HG03469 (cell line): ENCODE data around the gene DLX3.

ENCODE experiments used
- ATAC-seq: cut with Tn5 transposase; IDR thresholded peaks from one replicate; pipeline ENCODE4 v1.9.1; 2021; ENCODE audit warnings: mild to moderate bottlenecking, moderate library complexity, moderate number of reproducible peaks; ENCODE audit not compliant: unreplicated experiment

The DLX3 gene

DNA sequence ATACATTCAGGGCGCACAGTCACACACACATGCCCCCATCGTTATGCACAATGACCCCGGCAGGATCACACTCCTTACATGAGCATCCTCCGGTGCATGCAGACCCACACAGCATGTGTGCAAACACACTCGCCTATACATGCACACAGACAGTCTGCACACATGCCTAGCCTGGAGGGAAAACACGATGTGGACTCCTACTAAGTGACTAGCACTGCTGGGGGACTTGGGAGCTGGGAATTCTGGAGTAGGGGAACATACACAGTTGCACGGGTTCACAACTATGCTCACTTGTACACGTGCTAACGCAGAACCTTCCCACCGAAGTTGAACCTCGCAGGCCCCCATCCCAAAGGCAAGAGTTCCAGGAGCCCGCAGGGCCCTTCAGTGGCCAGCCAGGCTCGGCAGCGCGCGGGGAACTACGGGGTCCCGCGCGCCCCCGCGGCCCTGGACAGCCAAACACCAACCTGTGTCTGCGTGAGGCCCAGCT lies 2.0 kb downstream of the DLX3 start:
- ATAC-seq, result no peak

DNA sequence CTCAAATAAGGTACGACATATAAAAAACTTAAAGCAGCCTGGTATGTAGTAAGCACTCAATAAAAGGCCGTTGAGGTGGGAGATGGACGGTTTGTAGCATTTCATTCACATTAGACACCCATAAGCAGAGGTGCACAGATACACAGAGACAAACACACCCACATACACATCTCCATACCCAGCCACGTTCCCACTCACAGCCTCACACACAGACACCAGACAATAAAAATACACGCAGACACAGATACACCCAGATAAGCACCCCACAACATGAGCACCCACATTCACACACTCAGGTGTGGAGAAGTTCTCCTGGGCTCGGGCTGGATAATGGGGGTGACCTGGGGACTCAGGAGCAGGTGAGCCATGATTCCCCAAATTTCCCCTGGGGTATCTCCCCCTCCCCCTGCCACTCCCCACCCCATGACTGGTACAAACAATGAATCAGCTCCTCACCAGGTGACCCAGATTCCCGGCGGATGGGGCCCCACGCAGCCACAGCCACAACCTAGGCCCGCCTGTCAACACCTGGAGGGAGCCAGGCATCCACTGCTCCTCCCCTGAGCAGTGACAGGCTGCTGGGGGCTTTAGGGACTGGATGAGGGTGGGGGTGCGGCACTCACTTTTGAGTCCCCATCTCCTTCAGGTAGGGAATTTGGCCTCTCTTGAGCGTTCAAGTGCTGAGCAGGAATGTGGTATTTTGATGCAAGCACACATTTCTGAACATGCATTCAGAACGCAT lies 2.7 kb downstream of the DLX3 start:
- no peak for ATAC-seq

DNA sequence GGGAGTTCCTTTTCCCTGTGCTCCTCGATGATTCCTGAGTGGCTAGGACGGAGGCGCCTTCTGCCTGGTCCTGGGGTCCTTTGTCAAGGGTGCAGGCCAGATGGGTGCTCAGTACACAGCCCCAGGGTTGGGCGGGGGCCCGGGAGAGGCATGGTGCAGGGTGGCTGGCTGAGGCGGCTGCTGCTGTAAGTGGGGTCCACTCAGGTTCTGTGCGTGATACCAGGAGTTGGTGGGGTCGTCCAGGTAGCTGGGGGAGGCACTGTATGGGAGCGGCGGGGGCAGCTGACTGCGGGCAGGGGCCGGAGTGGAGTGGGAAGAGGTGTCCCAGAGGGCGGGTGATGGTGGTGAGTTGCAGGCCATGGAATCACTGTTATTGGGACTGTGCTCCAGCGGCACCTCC lies 3.6 kb downstream of the DLX3 start:
- ATAC-seq, result no peak

DNA sequence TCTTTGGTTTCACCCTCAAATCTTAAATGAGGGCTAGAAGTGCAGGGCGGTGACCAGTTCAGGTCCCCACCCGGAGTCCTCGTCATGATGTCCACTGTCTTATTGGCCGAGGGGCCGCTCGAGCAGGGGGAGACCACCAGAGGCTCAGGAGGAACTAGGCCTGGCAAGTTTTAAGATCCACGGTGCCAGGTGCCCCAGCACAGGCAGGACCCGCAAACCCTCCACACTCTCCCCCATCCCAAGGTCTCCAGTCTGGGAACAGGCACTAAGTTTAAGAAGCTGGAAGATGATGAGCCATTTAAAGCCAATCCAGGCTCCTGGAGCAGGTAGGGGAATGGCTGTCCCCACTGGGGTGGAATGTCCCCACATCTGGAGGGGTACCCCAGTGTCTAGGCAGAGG lies 4.1 kb downstream of the DLX3 start:
- no peak for ATAC-seq

DNA sequence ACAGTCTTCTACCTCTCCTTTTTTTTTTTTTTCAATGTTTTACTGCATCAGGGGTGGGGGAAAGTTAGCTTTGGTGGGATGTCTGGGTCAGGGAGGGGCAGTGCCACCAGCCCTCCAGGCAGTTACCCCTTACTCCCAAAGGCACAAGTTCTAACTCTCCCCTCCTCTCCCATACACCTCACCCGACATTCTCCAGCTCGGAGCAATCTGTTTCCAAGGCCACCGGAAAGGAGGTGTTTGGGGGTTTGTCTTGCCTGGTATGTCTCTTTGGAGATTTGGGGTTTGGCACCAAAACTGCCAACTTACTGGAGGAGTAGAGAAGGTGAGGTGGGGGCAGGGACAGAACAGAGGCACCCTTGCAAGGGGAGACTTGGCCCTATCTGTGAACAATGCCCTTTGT lies 4.7 kb downstream of the DLX3 start:
- no peak for ATAC-seq

DNA sequence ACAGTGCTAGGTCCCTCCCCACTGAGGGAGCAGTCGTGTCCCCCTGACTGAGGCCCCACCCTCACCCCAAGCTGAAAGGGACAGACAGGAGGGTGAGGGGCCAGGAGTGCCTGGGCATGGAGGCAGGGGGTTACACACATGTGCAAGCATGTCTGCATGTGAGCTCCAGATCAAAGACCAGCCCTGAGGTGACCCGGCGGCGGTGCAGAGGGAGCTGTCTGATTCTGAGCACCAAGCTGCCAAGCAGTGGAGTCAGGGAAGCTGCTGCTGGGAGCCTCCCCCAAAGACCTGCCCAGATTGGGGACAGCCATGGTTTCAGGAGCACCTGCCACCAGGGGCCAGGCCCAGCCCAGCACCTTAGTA lies 5.5 kb downstream of the DLX3 start:
- ATAC-seq, result no peak

DNA sequence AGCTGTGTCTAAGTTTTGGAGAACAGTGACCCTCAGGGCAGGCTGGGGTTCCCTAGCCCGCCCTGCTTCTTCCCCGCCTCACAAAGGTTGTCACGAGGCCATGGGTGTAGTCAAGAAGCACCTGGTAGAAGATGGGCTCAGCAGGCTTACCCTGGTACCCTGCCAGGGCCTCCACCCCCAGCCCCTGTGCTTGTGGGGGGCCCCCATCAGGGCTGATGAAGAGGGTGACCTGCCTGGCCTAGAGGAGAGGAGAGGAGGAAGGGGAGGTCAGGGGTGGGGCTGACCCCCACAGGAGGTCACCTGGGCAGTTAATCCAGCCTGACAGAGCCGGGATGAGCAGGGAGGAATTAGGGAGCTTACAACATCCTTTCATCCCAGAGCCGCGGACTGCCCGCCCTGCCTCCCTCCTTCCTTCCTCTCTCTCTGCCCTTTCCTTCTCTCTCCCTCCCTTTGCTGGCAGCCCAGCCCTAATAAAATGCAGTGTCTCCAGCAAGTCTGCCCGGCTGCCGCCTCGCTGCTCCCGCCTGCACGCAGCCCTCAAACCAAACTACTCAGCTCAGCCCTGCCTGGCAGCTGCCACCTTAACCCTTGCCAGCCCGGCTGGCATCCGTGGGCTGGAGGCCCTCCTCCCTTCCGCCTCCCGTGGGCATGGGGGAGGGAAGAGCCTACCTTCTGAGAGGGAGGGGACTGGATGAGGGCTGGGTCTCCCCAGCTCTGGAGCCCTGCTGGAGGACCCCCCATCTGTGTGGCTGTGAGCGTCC lies 7.2 kb downstream of the DLX3 start:
- ATAC-seq, result no peak

DNA sequence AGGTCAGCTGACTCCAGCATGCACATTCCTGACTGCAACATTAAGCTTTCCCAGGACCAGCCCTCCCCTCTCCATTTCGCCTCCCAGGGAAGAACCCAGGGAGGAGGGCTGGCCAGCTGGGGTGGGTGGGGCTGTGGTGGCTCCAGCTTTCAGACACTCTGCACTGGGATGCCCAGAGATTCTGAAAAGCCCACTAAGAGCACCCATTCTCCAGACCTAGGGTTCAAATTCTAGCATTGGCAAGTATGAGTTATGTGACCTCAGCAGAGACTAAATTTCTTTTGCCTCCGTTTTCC lies 7.8 kb downstream of the DLX3 start:
- no peak for ATAC-seq

DNA sequence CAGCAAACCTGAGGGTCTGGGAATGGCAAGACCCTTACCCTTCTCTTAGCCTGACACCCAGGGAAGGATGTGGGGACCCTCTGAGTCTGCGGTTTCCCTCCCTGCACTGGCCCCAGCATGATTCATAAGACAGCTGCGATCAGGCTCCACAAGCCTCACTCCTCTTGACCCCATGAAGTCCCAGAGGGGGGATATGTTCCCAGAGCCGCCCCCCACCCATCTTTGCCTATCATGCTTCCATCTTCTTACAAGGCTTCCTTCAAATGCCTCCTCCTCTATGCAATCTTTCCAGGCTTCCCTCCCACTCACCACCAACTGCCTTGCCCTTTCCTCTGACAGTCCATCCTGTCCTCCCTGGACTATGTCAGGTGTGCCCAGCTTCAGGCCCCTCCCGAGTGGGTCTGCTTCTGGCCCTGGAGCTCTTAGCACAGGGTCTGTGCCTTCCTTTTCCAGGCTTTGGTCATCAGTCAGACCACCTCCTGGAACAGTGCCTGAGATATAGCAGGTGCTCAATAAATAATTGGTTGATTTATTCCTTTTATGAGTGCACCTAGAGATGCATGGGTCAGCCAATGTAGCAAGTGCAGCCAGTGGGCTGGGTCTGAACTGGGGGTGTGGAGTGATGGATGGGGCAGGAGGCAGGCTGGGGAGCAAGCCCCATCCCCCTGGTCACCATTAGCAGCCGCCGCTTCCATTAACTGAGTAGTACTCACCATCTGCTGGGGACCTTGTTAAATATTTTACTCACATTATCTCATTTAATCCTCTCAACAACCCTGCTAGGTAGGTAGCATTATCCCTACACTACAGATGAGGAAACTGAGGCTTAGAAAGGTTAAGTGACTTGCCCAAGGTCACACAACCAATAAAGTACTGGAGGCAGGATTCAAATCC lies 8.4 kb downstream of the DLX3 start:
- ATAC-seq, result no peak

DNA sequence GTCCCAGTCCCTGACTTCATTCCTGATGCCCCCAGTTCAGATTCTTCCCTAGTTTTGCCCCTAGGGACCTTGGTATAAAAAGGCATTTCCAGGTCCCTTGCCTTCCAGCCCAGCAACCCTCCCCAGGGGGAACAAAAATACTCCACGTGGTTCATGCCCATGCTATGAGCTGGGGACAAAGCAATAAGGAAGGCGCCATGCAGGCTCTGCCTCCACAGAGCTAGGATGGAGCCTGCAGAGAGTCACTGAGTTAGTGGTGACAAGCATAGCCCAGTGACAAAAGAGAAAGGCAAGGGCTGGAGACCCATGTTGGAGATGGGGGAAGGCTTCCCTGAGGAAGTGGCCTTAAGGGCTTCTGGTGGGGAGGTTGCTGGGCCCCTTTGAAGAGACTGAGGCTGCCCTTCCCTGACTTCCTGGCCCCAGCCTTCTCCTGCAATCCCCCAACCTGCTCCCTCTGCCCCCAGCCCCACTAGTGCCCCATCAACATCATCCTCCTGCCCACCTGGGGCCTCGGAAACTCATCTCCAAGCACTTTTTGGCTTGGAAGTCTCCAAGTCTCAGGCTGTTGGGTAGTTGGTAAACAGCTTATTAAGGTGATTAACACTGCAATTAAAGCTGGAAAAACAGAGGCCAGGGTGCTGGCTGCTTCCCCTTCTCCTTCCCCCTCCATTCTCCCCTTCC lies 9.6 kb downstream of the DLX3 start:
- ATAC-seq, result no peak

DNA sequence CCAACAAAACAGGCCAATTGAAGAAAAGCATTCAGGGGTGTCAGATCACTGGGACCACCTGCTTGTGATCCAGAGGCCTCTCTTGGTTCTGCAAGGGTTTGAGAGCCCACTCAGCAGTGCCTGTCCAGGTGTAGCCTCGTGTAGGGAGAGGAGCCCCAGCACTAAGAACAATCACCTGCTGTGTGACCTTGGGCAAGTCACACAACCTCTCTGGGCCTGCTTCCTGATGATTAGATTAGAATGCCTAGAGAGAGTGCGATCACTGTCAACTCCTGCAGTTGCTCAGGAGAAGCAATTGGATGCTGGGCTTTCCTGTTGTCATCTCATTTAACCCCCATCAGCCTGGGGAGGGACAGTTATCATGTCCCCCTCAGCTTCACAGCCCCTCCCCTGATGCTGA lies 10.2 kb downstream of the DLX3 start:
- no peak for ATAC-seq

DNA sequence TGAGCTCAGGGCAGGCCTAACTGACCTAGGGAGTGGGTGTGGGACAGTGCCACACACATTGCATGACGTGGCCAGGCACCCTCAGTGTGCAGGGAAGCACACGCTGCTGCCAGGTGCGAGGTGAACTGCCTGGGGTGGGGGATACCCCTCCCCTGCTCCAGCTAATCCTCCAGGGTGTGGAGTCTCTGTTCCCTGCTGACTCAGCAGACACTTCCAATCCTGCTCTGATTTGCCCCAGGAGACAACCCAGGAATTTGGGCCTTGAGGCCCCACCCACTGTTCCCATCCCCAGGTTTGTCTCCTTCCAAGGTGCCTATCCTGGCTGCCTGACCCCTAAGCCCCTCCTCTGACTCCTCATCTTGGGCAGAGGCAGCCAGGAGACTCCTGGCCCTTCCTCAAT lies 10.7 kb downstream of the DLX3 start:
- no peak for ATAC-seq

DNA sequence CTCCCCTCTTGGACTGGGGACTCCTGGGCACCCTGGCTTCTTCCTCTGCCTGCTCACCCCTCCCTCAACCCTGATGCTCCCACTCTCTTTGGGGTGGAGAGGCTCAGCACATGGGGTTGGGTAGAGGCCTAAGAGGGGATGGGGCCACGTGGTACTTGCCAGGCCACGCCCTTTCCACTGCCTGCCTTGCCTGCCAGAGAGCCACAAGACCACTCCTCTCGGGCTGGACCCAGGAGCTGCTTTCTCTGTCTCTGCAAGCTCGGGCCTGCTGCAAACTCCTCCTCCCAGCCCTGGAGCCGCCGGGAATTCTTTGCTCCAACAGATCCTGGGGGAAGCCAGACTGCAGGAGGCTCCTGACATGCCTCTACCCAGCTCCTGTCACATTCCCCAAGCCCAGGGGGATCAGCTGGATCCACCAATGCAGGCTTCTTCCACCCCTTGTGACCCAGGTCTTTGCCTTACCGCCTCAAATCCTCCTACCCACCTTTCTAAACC lies 14.3 kb downstream of the DLX3 start:
- ATAC-seq, result no peak

DNA sequence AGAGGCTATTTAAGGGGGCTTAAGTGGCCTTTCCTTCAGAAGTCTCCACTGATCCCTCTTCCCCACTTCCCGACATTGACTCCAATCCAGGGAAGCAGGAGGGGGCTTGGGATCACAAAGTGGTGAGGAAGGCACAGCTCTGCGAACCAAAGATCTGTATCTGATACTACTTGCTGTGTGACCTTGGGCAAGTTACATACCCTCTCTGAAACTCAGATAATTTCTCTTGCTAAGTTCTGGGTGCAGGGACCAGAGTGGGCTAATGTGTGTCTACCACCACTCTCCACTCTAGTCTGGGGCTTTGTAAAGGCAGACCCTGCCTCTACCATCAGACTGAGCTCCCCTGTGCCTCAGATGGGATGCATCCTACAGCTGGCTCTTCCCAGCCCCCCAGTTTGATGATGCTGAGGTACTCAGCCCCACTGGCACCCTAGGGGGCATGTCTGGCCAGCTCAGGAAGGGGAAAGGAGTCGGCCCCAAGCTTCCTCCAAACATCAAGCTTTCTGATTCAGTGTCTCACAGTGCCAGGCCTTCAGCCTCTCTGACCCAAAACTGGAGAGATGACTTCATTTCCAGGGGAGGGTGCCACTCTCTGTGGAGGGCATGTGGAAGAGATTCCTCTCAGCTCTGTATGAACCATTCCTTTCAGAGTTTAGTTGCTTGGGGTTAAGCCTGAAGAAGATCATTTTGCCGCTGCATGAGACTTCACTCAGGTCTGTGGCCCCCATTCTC lies 15.1 kb downstream of the DLX3 start:
- ATAC-seq, result no peak

DNA sequence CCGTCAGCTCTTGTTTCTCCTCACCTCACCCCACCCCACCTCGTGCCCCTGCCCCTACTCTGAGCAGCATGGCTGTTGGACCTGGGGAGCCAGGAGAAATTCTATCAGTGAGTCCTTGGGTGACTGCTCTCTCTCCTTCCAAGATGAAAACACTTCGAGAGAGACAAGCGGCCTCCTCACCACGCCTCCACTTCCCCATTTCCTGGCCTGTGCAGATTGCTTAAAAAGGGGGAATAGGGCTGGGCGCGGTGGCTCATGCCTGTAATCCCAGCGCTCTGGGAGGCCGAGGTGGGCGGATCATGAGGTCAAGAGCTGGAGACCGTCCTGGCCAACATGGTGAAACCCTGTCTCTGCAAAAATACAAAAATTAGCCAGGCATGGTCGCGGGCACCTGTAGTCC lies 16.5 kb downstream of the DLX3 start:
- no peak for ATAC-seq

DNA sequence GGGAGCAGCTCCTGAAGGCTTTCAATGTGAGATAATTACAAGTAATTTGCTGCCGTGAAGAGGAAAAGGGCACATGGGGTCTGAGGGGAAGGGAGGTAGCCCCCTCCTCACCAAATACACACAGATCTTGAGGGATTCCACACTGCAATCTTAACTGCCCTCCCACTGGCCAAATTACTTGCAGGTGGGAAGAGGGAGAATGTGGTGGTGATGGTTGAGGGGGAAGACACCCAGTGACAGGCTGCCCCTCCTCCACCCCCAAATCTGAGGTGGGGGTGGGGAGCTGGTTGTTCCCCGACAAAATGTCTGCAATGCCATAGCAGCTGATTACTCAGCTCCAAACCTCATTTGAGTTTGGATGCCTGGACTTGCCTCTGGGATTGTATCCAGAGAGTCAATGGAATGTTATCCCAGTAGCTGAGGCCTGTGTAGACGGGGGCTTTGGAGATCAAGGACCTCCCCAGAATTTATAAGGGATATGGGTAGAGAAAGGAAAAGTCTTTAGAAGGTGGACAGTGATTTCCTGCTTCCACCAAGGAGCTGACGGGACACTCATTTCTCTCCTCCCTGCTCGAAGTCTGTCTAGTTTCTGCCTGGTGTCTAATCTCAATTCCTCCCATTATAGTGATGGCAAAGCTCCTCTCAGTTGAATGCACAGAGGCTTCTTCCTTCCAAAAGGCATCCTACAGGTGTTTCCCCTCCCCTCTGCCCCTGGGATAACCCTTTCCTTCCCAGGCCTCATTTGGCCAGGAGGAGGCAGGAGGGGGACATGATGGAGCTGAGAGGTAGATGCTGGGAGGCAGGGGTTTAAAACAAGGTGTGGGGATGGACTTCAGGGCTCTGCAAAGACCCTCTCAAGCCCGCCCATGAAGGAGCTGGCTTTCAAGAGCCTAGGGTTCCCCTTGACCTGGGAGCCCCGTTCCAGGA lies 17.3 kb downstream of the DLX3 start:
- ATAC-seq, result no peak

DNA sequence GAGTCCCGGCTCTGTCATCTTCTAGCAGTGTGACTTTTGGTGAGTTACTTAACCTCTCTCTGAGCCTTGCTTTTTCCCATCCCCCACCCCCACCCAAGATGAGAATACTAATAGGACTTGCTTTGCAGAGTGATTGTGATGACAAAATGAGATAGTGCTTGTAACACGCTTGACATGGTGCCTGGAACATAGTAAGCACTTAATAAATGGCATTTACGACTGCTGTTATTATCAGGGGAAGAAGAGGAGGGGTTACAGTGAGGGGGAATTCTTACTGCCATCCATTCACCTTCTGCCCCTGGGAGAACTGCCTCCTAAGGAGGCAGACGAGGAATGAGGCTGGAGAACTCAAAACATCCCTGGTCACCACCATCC lies 18.2 kb downstream of the DLX3 start:
- ATAC-seq, result no peak

DNA sequence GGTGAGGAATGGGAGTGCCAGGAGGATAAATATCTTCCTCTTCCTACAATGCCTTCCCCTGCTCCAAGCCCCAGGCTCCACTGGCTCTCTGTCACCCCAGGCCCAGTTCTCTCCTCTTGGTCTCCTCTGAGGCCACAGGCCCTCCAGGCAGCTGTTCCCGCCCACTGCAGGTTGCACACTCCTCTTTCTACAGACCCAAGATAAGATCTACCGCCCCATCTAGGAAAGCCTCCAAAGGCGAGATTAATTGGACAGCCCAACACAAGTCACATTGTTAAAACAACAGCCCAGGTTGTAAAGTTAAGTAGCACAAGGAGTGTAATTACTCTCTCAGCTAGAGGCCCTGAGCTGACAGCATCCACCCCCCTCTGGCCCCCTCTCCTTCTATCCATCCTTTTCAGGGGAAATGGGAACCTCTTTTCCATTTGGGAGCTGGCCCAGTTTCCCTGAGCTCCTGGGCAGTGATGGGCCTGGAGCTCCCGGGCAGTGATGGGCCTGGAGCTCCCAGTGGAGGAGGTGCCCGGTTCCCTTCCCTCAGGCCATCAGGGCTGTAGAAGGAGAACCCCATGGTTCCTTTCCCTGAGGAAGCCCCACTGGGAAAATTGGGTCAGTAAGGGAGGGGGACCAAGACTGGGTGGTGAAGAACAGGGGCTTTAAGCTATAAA lies 18.7 kb downstream of the DLX3 start:
- no peak for ATAC-seq

DNA sequence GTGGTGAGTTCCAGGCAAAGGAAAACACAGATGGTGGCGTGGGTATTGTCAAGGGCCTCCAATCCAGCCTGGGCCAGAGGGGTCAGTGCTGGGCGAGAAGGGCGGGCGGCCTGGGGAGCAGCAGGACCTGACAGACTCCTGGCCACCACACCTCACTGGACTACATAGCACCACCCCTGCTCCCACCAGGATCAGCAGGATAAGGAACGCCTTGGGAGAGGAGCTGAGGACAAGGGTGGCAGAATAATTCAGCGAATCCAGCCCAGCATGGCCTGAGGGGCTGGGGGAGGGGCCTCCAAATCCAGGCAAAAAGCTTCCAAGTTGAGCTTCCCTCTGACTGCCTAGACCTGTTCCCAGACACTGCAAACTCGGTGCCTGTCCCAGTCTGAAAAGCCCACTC lies 19.5 kb downstream of the DLX3 start:
- ATAC-seq, result no peak
